Stimulated activated naive B cell treated with anti-CD40 and anti-IgM and Interleukin-4, amounts not matched to agents 10 μg/mL and 1 μg/mL and 100 μg/mL, for 72 hours (primary cell): Measurements from ENCODE around the gene MAPT.
"Not testable (repeated sequence)": the region's sequence is repeated elsewhere in the genome, so short reads cannot be mapped to it uniquely, and the experiment has no call there.

Source experiments
- ATAC-seq, 2 donors: fragments of 150-1000 bp; cut with Tn5 transposase; replicated peaks; 2 replicates each; pipeline ENCODE4 v1.10.0; 2021; ENCODE audit warnings: moderate library complexity in 1 of 2
- DNase-seq: peaks from one replicate; pipeline ENCODE4 v3.0.0; 2021
- H3K27ac Mint-ChIP-seq: one replicate; pipeline ENCODE4 v1.8.0; 2022; ENCODE audit warnings: mild to moderate bottlenecking, mixed read lengths
- H3K27me3 Mint-ChIP-seq, 2 donors: one replicate each; pipeline ENCODE4 v1.8.0; 2022; ENCODE audit warnings: mixed read lengths in 2 of 2
- H3K36me3 Mint-ChIP-seq, 2 donors: one replicate each; pipeline ENCODE4 v1.8.0; 2022; ENCODE audit warnings: mixed read lengths in 2 of 2, mild to moderate bottlenecking in 1 of 2
- H3K4me1 Mint-ChIP-seq, 2 donors: one replicate each; pipeline ENCODE4 v1.8.0; 2022; ENCODE audit warnings: mixed read lengths in 2 of 2, mild to moderate bottlenecking in 1 of 2
- H3K4me3 Mint-ChIP-seq, 2 donors: one replicate each; pipeline ENCODE4 v1.8.0; 2022; ENCODE audit warnings: mild to moderate bottlenecking in 2 of 2, mixed read lengths in 2 of 2, moderate library complexity in 1 of 2
- H3K9me3 Mint-ChIP-seq, 2 donors: one replicate each; pipeline ENCODE4 v1.8.0; 2022; ENCODE audit warnings: mixed read lengths in 2 of 2, mild to moderate bottlenecking in 1 of 2

The MAPT gene

GRCh38 chr17:45851464-45851863 is 42.9 kb upstream of the MAPT start:
- no peak overlapping the region for H3K4me3 Mint-ChIP-seq
- no peak for DNase-seq
- peaks cover 0 to 3% of the 10 kb centered on the region in 2 donors for H3K9me3 Mint-ChIP-seq
- peaks cover 0 to 5% of the 10 kb centered on the region in 2 donors for H3K36me3 Mint-ChIP-seq
- H3K27me3 Mint-ChIP-seq, result peaks cover 49 to 53% of the 10 kb centered on the region in 2 donors
- ATAC-seq, result peak in 1 of 2 donors; percentile 10
- peaks cover 2 to 4% of the 10 kb centered on the region in 2 donors for H3K4me1 Mint-ChIP-seq
- no peak overlapping the region for H3K27ac Mint-ChIP-seq

- H3K36me3 Mint-ChIP-seq, result peaks cover 0 to 5% of the 10 kb centered on the region in 2 donors
- ATAC-seq, result no peak
- peaks cover 2 to 4% of the 10 kb centered on the region in 2 donors for H3K4me1 Mint-ChIP-seq
- no peak overlapping the region for H3K27ac Mint-ChIP-seq
- H3K27me3 Mint-ChIP-seq, result peaks cover 50 to 53% of the 10 kb centered on the region in 2 donors
- peaks cover 0 to 3% of the 10 kb centered on the region in 2 donors for H3K9me3 Mint-ChIP-seq
- no peak overlapping the region for H3K4me3 Mint-ChIP-seq
- no peak for DNase-seq
Observed at GRCh38 chr17:45851873-45852272, 42.5 kb upstream of the MAPT start.

GRCh38 chr17:45852535-45853297 is 41.6 kb upstream of the MAPT start:
- peaks cover 50 to 60% of the 10 kb centered on the region in 2 donors for H3K27me3 Mint-ChIP-seq
- no peak overlapping the region for H3K4me3 Mint-ChIP-seq
- peaks cover 0 to 5% of the 10 kb centered on the region in 2 donors for H3K36me3 Mint-ChIP-seq
- DNase-seq (peak; percentile 28), ATAC-seq (peak; percentile 33 to 57)
- H3K27ac Mint-ChIP-seq, result no peak overlapping the region
- peaks cover 2 to 4% of the 10 kb centered on the region in 2 donors for H3K4me1 Mint-ChIP-seq
- H3K9me3 Mint-ChIP-seq, result peaks cover 0 to 3% of the 10 kb centered on the region in 2 donors

GRCh38 chr17:45854209-45854608 is 40.1 kb upstream of the MAPT start:
- DNase-seq (no peak), ATAC-seq (no peak)
- Mint-ChIP-seq H3K9me3 (peaks cover 0 to 3% of the 10 kb centered on the region in 2 donors), H3K36me3 (peaks cover 0 to 5% of the 10 kb centered on the region in 2 donors), H3K27ac (no peak overlapping the region), H3K4me1 (peaks cover 2 to 10% of the 10 kb centered on the region in 2 donors), H3K4me3 (no peak overlapping the region), H3K27me3 (peaks cover 53 to 63% of the 10 kb centered on the region in 2 donors)

- H3K27ac Mint-ChIP-seq, result no peak overlapping the region
- DNase-seq (no peak), ATAC-seq (no peak)
- H3K36me3 Mint-ChIP-seq, result peaks cover 0 to 5% of the 10 kb centered on the region in 2 donors
- H3K27me3 Mint-ChIP-seq, result peaks cover 52 to 73% of the 10 kb centered on the region in 2 donors
- H3K4me3 Mint-ChIP-seq, result no peak overlapping the region
- H3K9me3 Mint-ChIP-seq, result peaks cover 0 to 3% of the 10 kb centered on the region in 2 donors
- H3K4me1 Mint-ChIP-seq, result peaks cover 2 to 10% of the 10 kb centered on the region in 2 donors
Observed at GRCh38 chr17:45855691-45856336, 38.5 kb upstream of the MAPT start.

GRCh38 chr17:45857977-45858708 is 36.2 kb upstream of the MAPT start:
- Mint-ChIP-seq H3K4me1 (peaks cover 0 to 6% of the 10 kb centered on the region in 2 donors), H3K9me3 (peaks cover 0 to 4% of the 10 kb centered on the region in 2 donors), H3K27ac (no peak overlapping the region), H3K36me3 (peaks cover 0 to 5% of the 10 kb centered on the region in 2 donors), H3K27me3 (peaks cover 46 to 60% of the 10 kb centered on the region in 2 donors), H3K4me3 (no peak overlapping the region)
- no peak for DNase-seq
- ATAC-seq, result no peak

GRCh38 chr17:45861165-45861564 is 33.2 kb upstream of the MAPT start:
- ATAC-seq, result no peak
- Mint-ChIP-seq H3K4me1 (peaks cover 0 to 6% of the 10 kb centered on the region in 2 donors), H3K27me3 (peaks cover 45 to 69% of the 10 kb centered on the region in 2 donors), H3K36me3 (no peaks in the 10 kb centered on the region), H3K9me3 (peaks cover 0 to 2% of the 10 kb centered on the region in 2 donors), H3K4me3 (no peak overlapping the region), H3K27ac (no peak overlapping the region)
- no peak for DNase-seq

- not testable (repeated sequence) for ATAC-seq, H3K4me1 Mint-ChIP-seq, H3K27ac Mint-ChIP-seq, H3K9me3 Mint-ChIP-seq, DNase-seq, H3K36me3 Mint-ChIP-seq, H3K4me3 Mint-ChIP-seq
- peaks cover 45 to 62% of the 10 kb centered on the region in 2 donors for H3K27me3 Mint-ChIP-seq
Observed at GRCh38 chr17:45862127-45862526, 32.2 kb upstream of the MAPT start.

GRCh38 chr17:45863857-45864654 is 30.3 kb upstream of the MAPT start:
- H3K27me3 Mint-ChIP-seq, result peaks cover 40 to 51% of the 10 kb centered on the region in 2 donors
- H3K9me3 Mint-ChIP-seq, result peaks cover 0 to 2% of the 10 kb centered on the region in 2 donors
- H3K4me1 Mint-ChIP-seq, result no peaks in the 10 kb centered on the region
- H3K27ac Mint-ChIP-seq, result no peak overlapping the region
- no peaks in the 10 kb centered on the region for H3K36me3 Mint-ChIP-seq
- DNase-seq, result no peak
- ATAC-seq, result no peak
- no peak overlapping the region for H3K4me3 Mint-ChIP-seq

GRCh38 chr17:45867171-45867570 is 27.2 kb upstream of the MAPT start:
- ATAC-seq (no peak), DNase-seq (no peak)
- no peaks in the 10 kb centered on the region for H3K36me3 Mint-ChIP-seq
- peaks cover 0 to under 1% of the 10 kb centered on the region in 2 donors for H3K9me3 Mint-ChIP-seq
- no peak overlapping the region for H3K4me3 Mint-ChIP-seq
- H3K27ac Mint-ChIP-seq, result no peak overlapping the region
- peaks cover 43 to 45% of the 10 kb centered on the region in 2 donors for H3K27me3 Mint-ChIP-seq
- H3K4me1 Mint-ChIP-seq, result peaks cover 0 to 1% of the 10 kb centered on the region in 2 donors

GRCh38 chr17:45867702-45868101 is 26.7 kb upstream of the MAPT start:
- Mint-ChIP-seq H3K9me3 (no peaks in the 10 kb centered on the region), H3K27ac (no peak overlapping the region), H3K4me3 (no peak overlapping the region), H3K36me3 (no peaks in the 10 kb centered on the region), H3K27me3 (peaks cover 45 to 47% of the 10 kb centered on the region in 2 donors), H3K4me1 (peaks cover 0 to 1% of the 10 kb centered on the region in 2 donors)
- DNase-seq, result no peak
- no peak for ATAC-seq

- H3K36me3 Mint-ChIP-seq, result no peaks in the 10 kb centered on the region
- no peak overlapping the region for H3K27ac Mint-ChIP-seq
- no peaks in the 10 kb centered on the region for H3K9me3 Mint-ChIP-seq
- DNase-seq (no peak), ATAC-seq (no peak)
- peaks cover 0 to 1% of the 10 kb centered on the region in 2 donors for H3K4me1 Mint-ChIP-seq
- no peak overlapping the region for H3K4me3 Mint-ChIP-seq
- H3K27me3 Mint-ChIP-seq, result peaks cover 45 to 47% of the 10 kb centered on the region in 2 donors
Observed at GRCh38 chr17:45868276-45868675, 26.1 kb upstream of the MAPT start.

- no peaks in the 10 kb centered on the region for H3K36me3 Mint-ChIP-seq
- DNase-seq, result no peak
- peaks cover 35 to 38% of the 10 kb centered on the region in 2 donors for H3K27me3 Mint-ChIP-seq
- H3K4me3 Mint-ChIP-seq, result no peak overlapping the region
- no peak overlapping the region for H3K27ac Mint-ChIP-seq
- no peak for ATAC-seq
- H3K9me3 Mint-ChIP-seq, result no peaks in the 10 kb centered on the region
- peaks cover 0 to 5% of the 10 kb centered on the region in 2 donors for H3K4me1 Mint-ChIP-seq
Observed at GRCh38 chr17:45869676-45870341, 24.5 kb upstream of the MAPT start.
